WTC11 (cell line): Measurements from ENCODE around the gene ALK. TPM values are rescaled to one million over a fixed set of nuclear protein-coding genes. Genes with fewer than 3 reads are reported as not detected.
A peak's percentile ranks its signal among the peaks of the same experiment; 100 is the strongest.

Experiments
- ATAC-seq: fragments of 200-7000 bp; cut with Tn5 transposase; 2 replicates; pipeline ENCODE4 v1.10.0; 2021; ENCODE audit warnings: mild to moderate bottlenecking, moderate library complexity
- CTCF ChIA-PET: fragments of 300-600 bp; sonication (Branson Sonifier 250); formaldehyde crosslinking; loops from one replicate; lab custom pipeline; 2021; ENCODE audit warnings: antibody characterized with exemption; lab: Charles Lee
- POLR2A ChIA-PET: fragments of 350-600 bp; sonication (Branson Sonifier 250); formaldehyde crosslinking; loops from one replicate; lab custom pipeline; 2021; ENCODE audit warnings: antibody characterized with exemption; lab: Charles Lee
- DNase-seq: peaks from one replicate; pipeline ENCODE4 v3.0.0; 2021; ENCODE audit warnings: low spot score
- H3K27ac Mint-ChIP-seq: 2 replicates; pipeline ENCODE4 v1.8.0; 2021; ENCODE audit warnings: mixed read lengths
- H3K27me3 Mint-ChIP-seq: 2 replicates; pipeline ENCODE4 v1.8.0; 2021; ENCODE audit warnings: low read depth, mild to moderate bottlenecking, moderate library complexity, mixed read lengths
- H3K36me3 Mint-ChIP-seq: 2 replicates; pipeline ENCODE4 v1.8.0; 2021; ENCODE audit warnings: mixed read lengths
- H3K4me1 Mint-ChIP-seq: 2 replicates; pipeline ENCODE4 v1.8.0; 2022; ENCODE audit warnings: mixed read lengths
- H3K4me3 Mint-ChIP-seq: 2 replicates; pipeline ENCODE4 v1.8.0; 2021; ENCODE audit warnings: mild to moderate bottlenecking, moderate library complexity, mixed read lengths
- H3K9me3 Mint-ChIP-seq: 2 replicates; pipeline ENCODE4 v1.8.0; 2021; ENCODE audit warnings: mixed read lengths
- ARID4B ChIP-seq: sonication (generic); formaldehyde crosslinking; IDR thresholded peaks from 2 replicates; pipeline ENCODE4 v1.8.0; 2023; ENCODE audit warnings: missing genetic modification reagents, mild to moderate bottlenecking, borderline replicate concordance
- ATF1 ChIP-seq: sonication (generic); formaldehyde crosslinking; IDR thresholded peaks from 2 replicates; pipeline ENCODE4 v1.8.1; 2023; ENCODE audit warnings: mild to moderate bottlenecking, moderate library complexity, missing genetic modification reagents
- ESRRA ChIP-seq: sonication (generic); formaldehyde crosslinking; IDR thresholded peaks from 2 replicates; pipeline ENCODE4 v1.8.1; 2022; ENCODE audit warnings: mild to moderate bottlenecking, missing genetic modification reagents, borderline replicate concordance
- GABPB1 ChIP-seq: sonication (generic); formaldehyde crosslinking; IDR thresholded peaks from 2 replicates; pipeline ENCODE4 v1.8.1; 2023; ENCODE audit warnings: mild to moderate bottlenecking, missing genetic modification reagents
- JUN ChIP-seq: sonication (generic); formaldehyde crosslinking; IDR thresholded peaks from 2 replicates; pipeline ENCODE4 v1.8.0; 2023; ENCODE audit warnings: mild to moderate bottlenecking, missing genetic modification reagents
- MAX ChIP-seq: sonication (generic); formaldehyde crosslinking; IDR thresholded peaks from 2 replicates; pipeline ENCODE4 v1.8.0; 2022; ENCODE audit warnings: mild to moderate bottlenecking, missing genetic modification reagents
- NFE2L1 ChIP-seq: sonication (generic); formaldehyde crosslinking; IDR thresholded peaks from 2 replicates; pipeline ENCODE4 v1.8.1; 2023; ENCODE audit warnings: missing genetic modification reagents
- RELA ChIP-seq: sonication (generic); formaldehyde crosslinking; IDR thresholded peaks from 2 replicates; pipeline ENCODE4 v1.8.1; 2022; ENCODE audit warnings: missing genetic modification reagents, mild to moderate bottlenecking, borderline replicate concordance
- SP1 ChIP-seq: sonication (generic); formaldehyde crosslinking; conservative IDR thresholded peaks from 2 replicates; pipeline ENCODE4 v1.8.1; 2022; ENCODE audit warnings: missing genetic modification reagents
- STAT6 ChIP-seq: sonication (generic); formaldehyde crosslinking; conservative IDR thresholded peaks from 2 replicates; pipeline ENCODE4 v1.8.1; 2023; ENCODE audit warnings: mild to moderate bottlenecking, low read depth, missing genetic modification reagents, moderate library complexity
- TEAD1 ChIP-seq: sonication (generic); formaldehyde crosslinking; IDR thresholded peaks from 2 replicates; pipeline ENCODE4 v1.8.0; 2022; ENCODE audit warnings: mild to moderate bottlenecking, missing genetic modification reagents
- TEAD4 ChIP-seq: sonication (generic); formaldehyde crosslinking; IDR thresholded peaks from 2 replicates; pipeline ENCODE4 v1.8.0; 2022; ENCODE audit warnings: mild to moderate bottlenecking, missing genetic modification reagents
- USF1 ChIP-seq: sonication (generic); formaldehyde crosslinking; IDR thresholded peaks from 2 replicates; pipeline ENCODE4 v1.8.0; 2022; ENCODE audit warnings: mild to moderate bottlenecking, missing genetic modification reagents
- ZBTB21 ChIP-seq: sonication (generic); formaldehyde crosslinking; IDR thresholded peaks from 2 replicates; pipeline ENCODE4 v1.8.1; 2023; ENCODE audit warnings: mild to moderate bottlenecking, missing genetic modification reagents, borderline replicate concordance
- ZMAT4 ChIP-seq: fragments of 250-450 bp; sonication (Bioruptor Pico); IDR thresholded peaks from 2 replicates; pipeline ENCODE4 v1.9.0; 2021; ENCODE audit warnings: mild to moderate bottlenecking
- ZNF219 ChIP-seq: sonication (generic); formaldehyde crosslinking; IDR thresholded peaks from 2 replicates; pipeline ENCODE4 v1.8.0; 2023; ENCODE audit warnings: missing genetic modification reagents, mild to moderate bottlenecking, borderline replicate concordance
- ZNF232 ChIP-seq: sonication (generic); formaldehyde crosslinking; IDR thresholded peaks from 2 replicates; pipeline ENCODE4 v1.8.0; 2022; ENCODE audit warnings: mild to moderate bottlenecking, missing genetic modification reagents
- ZNF281 ChIP-seq: sonication (generic); formaldehyde crosslinking; IDR thresholded peaks from 2 replicates; pipeline ENCODE4 v1.8.0; 2023; ENCODE audit warnings: mild to moderate bottlenecking, missing genetic modification reagents
- ZSCAN18 ChIP-seq: fragments of 250-450 bp; sonication (Bioruptor Pico); IDR thresholded peaks from 2 replicates; pipeline ENCODE4 v2.1.2; 2022; ENCODE audit warnings: mild to moderate bottlenecking, moderate library complexity
- total RNA-seq: library from RNA; stranded (reverse); gene quantifications from 3 replicates; pipeline ENCODE4 v1.2.3, GENCODE V29; 2021

The ALK gene
- total RNA-seq, 1 experiment from 2014 or later, result not detected

GRCh38 chr2:29293830-29294438 lies 627.5 kb downstream of the ALK start (continued):
- peak; percentile 85 for TF ChIP-seq ARID4B (CRISPR knock-in tag)
- TF ChIP-seq ZBTB21 (CRISPR knock-in tag), result 0 out of 2 replicates have a peak, but pooled peaks have one; percentile 59
- TF ChIP-seq TEAD1 (CRISPR knock-in tag), result 0 out of 2 replicates have a peak, but pooled peaks have one; percentile 17
- TF ChIP-seq JUN (CRISPR knock-in tag), result 0 out of 2 replicates have a peak, but pooled peaks have one; percentile 45
- TF ChIP-seq ESRRA (CRISPR knock-in tag), result peak; percentile 52; the same call in 1 of the 2 replicates
- no peak for TF ChIP-seq TEAD4 (CRISPR knock-in tag)
- TF ChIP-seq NFE2L1 (CRISPR knock-in tag), result peak; percentile 83
- TF ChIP-seq USF1, result peak; percentile 56
- TF ChIP-seq GABPB1 (CRISPR knock-in tag), result no peak
- no peak for TF ChIP-seq ATF1 (CRISPR knock-in tag)
- TF ChIP-seq RELA, result no peak
- TF ChIP-seq SP1 (CRISPR knock-in tag), result no peak; the same call in 1 of the 2 replicates
- TF ChIP-seq ZNF219 (CRISPR knock-in tag), result peak; percentile 40; the same call in 1 of the 2 replicates

GRCh38 chr2:29290293-29291047 lies 630.9 kb downstream of the ALK start:
- DNase-seq, result peak; percentile 57
- ChIA-PET POLR2A (no interaction called here), CTCF (interaction anchor here (1.2 to 2.0 kb wide), 2 partner anchors 19 to 52 kb away, joined by 4 to 10 read pairs; no protein-coding TSS in a partner anchor)
- Mint-ChIP-seq H3K36me3 (no peaks in the 10 kb centered on the region), H3K9me3 (no peaks in the 10 kb centered on the region), H3K27me3 (no peaks in the 10 kb centered on the region), H3K4me1 (peaks cover 27% of the 10 kb centered on the region), H3K4me3 (no peak overlapping the region), H3K27ac (peak overlapping the region; percentile 88)
- ATAC-seq, result peak; percentile 87
- 0 out of 2 replicates have a peak, but pooled peaks have one; percentile 37 for TF ChIP-seq ZSCAN18 (CRISPR knock-in tag)
- TF ChIP-seq STAT6 (CRISPR knock-in tag), result no peak
- TF ChIP-seq ZNF281 (CRISPR knock-in tag), result 0 out of 2 replicates have a peak, but pooled peaks have one; percentile 27
- peak; percentile 64; the same call in 1 of the 2 replicates for TF ChIP-seq MAX (CRISPR knock-in tag)
- TF ChIP-seq SP1 (CRISPR knock-in tag), result peak; percentile 48; the same call in 1 of the 2 replicates
- peak; percentile 22; the same call in 1 of the 2 replicates for TF ChIP-seq USF1
- no peak for TF ChIP-seq ZMAT4 (CRISPR knock-in tag)
- no peak for TF ChIP-seq ZNF232
